ENCODE results near the gene MICAL3.

Gene MICAL3

DNA sequence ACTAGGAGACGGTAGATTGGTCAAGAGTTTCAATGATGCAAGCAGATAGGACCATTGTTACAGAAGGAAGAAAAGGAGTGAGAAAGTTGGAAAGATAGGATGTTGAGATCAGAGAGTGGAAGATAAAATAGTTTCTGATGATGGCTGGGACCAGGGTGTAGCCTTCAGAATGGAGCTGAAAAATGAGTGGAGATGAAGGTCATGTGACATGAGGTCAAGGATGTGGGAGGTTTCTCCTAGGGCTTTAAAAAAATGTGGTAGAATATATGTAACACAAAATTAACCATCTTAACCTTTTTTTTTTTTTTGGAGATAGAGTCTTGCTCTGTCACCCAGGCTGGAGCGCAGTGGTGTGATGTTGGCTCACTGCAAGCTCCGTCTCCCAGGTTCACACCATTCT is 35.1 kb upstream of the MICAL3 start:
- Histone ChIP-seq H3K27ac (replicated peaks) (no peak overlapping the region), H3K27me3 (ENCODE audit: insufficient read depth, poor library complexity, severe bottlenecking) (peaks cover 2% of the 10 kb centered on the region), H3K4me3 (replicated peaks; ENCODE audit: insufficient read depth, low read length) (no peak overlapping the region)
- TF ChIP-seq SPI1 (IDR thresholded peaks at IDR 0.05; ENCODE audit: borderline replicate concordance, low read depth) (no peak), POLR2AphosphoS5 (IDR thresholded peaks at IDR 0.05; ENCODE audit: low read depth) (no peak), GABPA (IDR thresholded peaks at IDR 0.05; ENCODE audit: low read depth) (no peak)
- TF ChIP-seq, protein P1, sequence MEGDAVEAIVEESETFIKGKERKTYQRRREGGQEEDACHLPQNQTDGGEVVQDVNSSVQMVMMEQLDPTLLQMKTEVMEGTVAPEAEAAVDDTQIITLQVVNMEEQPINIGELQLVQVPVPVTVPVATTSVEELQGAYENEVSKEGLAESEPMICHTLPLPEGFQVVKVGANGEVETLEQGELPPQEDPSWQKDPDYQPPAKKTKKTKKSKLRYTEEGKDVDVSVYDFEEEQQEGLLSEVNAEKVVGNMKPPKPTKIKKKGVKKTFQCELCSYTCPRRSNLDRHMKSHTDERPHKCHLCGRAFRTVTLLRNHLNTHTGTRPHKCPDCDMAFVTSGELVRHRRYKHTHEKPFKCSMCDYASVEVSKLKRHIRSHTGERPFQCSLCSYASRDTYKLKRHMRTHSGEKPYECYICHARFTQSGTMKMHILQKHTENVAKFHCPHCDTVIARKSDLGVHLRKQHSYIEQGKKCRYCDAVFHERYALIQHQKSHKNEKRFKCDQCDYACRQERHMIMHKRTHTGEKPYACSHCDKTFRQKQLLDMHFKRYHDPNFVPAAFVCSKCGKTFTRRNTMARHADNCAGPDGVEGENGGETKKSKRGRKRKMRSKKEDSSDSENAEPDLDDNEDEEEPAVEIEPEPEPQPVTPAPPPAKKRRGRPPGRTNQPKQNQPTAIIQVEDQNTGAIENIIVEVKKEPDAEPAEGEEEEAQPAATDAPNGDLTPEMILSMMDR (IDR thresholded peaks at IDR 0.05; ENCODE audit: insufficient read depth, low read length) = no peak
- TF ChIP-seq, protein P2, sequence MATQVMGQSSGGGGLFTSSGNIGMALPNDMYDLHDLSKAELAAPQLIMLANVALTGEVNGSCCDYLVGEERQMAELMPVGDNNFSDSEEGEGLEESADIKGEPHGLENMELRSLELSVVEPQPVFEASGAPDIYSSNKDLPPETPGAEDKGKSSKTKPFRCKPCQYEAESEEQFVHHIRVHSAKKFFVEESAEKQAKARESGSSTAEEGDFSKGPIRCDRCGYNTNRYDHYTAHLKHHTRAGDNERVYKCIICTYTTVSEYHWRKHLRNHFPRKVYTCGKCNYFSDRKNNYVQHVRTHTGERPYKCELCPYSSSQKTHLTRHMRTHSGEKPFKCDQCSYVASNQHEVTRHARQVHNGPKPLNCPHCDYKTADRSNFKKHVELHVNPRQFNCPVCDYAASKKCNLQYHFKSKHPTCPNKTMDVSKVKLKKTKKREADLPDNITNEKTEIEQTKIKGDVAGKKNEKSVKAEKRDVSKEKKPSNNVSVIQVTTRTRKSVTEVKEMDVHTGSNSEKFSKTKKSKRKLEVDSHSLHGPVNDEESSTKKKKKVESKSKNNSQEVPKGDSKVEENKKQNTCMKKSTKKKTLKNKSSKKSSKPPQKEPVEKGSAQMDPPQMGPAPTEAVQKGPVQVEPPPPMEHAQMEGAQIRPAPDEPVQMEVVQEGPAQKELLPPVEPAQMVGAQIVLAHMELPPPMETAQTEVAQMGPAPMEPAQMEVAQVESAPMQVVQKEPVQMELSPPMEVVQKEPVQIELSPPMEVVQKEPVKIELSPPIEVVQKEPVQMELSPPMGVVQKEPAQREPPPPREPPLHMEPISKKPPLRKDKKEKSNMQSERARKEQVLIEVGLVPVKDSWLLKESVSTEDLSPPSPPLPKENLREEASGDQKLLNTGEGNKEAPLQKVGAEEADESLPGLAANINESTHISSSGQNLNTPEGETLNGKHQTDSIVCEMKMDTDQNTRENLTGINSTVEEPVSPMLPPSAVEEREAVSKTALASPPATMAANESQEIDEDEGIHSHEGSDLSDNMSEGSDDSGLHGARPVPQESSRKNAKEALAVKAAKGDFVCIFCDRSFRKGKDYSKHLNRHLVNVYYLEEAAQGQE (IDR thresholded peaks at IDR 0.05; ENCODE audit: insufficient replicate concordance, low read depth) = no peak
- no peak for DNase-seq (ENCODE audit: low read depth in 1 of 2, low spot score in 1 of 2)

DNA sequence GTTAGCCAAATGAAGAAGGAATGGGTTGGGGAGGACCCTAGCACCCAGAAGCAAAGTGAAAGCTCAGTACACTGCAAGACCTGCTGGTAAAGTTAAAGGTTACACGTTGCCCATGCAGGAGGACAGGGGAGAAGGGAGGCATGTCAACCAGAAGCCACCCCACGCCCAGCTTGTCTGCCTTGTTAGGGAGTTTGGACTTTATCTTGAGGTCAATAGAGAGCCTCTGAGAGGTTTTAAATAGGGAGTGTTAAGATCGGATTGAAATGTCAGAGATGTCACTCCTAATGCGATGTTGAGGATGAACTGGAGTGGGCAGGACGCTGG is 34.7 kb upstream of the MICAL3 start:
- H3K27ac ChIP-seq (replicated peaks) = no peak overlapping the region
- H3K27me3 ChIP-seq (ENCODE audit: insufficient read depth, poor library complexity, severe bottlenecking) = peaks cover 2% of the 10 kb centered on the region
- H3K4me3 ChIP-seq (replicated peaks; ENCODE audit: insufficient read depth, low read length) = no peak overlapping the region
- TF ChIP-seq, protein P2 (IDR thresholded peaks at IDR 0.05; ENCODE audit: insufficient replicate concordance, low read depth) = no peak
- TF ChIP-seq POLR2AphosphoS5 (IDR thresholded peaks at IDR 0.05; ENCODE audit: low read depth) = no peak
- no peak for TF ChIP-seq SPI1 (IDR thresholded peaks at IDR 0.05; ENCODE audit: borderline replicate concordance, low read depth)
- TF ChIP-seq GABPA (IDR thresholded peaks at IDR 0.05; ENCODE audit: low read depth) = no peak
- TF ChIP-seq, protein P1 (IDR thresholded peaks at IDR 0.05; ENCODE audit: insufficient read depth, low read length) = no peak
- no peak for DNase-seq (ENCODE audit: low read depth in 1 of 2, low spot score in 1 of 2)

DNA sequence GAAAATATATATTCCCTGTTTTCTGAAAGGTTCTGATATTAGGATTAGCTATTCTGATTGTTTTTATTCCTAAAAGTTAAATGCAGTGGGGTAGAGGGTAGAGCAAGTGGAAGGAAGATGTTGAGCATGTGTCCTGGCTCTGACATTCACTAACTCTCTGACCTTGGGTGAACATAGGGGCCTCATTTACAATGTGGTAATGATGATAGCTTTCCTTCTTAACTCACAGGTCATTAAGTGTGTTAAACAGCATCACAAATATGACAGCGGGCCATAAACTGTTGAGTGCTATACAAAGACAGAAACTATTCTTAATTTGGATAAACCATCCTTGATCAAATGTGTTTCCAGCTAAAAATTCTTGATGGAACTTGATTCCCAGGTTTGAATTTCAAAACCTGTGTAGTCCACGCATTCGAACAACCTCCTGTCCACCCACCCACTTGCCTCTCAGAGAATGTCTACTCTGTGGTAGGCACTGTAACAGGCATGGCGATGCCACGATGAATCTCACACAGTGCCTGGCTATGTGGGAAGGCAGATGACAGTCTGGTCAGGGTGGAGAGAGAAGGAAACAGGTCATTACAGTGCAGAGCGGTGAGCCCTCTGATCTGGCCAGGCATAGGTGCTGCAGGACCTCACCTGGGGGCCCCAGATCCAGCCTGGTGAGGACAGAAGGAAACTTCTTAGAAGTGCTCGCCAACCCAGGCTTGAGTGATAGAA is 34.2 kb upstream of the MICAL3 start:
- Histone ChIP-seq H3K4me3 (replicated peaks; ENCODE audit: insufficient read depth, low read length) (no peak overlapping the region), H3K27ac (replicated peaks) (no peak overlapping the region), H3K27me3 (ENCODE audit: insufficient read depth, poor library complexity, severe bottlenecking) (peaks cover 2% of the 10 kb centered on the region)
- no peak for DNase-seq (ENCODE audit: low read depth in 1 of 2, low spot score in 1 of 2)
- TF ChIP-seq, protein P1 (IDR thresholded peaks at IDR 0.05; ENCODE audit: insufficient read depth, low read length) = no peak
- no peak for TF ChIP-seq GABPA (IDR thresholded peaks at IDR 0.05; ENCODE audit: low read depth)
